ENCODE results near the gene NR1H2.
"Not testable (repeated sequence)": the region's sequence is repeated elsewhere in the genome, so short reads cannot be mapped to it uniquely, and the experiment has no call there.

The NR1H2 gene

DNA sequence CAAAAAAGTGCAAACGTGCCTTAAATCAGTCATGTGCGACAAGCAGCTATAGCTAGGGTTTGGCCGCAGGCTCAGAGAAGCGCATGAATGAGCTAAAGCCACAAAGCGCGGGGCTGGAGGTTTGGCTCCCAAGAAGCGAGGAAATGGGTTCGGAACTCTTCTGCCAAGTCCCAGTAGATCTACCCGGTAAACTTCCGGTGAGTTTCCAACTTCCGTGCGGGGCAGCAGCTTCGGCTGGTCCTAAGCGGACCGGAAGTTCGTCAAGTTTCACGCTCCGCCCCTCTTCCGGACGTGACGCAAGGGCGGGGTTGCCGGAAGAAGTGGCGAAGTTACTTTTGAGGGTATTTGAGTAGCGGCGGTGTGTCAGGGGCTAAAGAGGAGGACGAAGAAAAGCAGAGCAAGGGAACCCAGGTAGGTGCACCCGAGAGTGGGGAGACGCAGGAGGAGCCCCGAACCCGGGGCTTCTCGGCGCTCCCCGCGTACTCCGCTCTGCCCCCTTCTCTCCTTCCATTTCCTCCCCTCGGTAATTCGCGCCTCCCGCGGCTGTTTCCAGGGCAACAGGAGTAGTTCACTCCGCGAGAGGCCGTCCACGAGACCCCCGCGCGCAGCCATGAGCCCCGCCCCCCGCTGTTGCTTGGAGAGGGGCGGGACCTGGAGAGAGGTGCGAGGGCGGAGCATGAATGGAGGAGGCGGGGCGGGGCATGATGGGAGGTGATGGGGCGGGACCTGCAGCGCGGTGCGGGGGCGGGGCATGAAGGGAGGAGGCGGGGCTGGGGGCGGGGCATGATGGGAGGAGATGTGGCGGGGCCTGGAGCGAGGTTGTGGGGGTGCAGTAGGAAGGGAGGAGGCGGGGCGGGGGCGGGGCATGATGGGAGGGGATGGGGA, at the start of gene NR1H2:
Gene NR1H2 (plus strand): TSS at position 292 of the 885 bp plus-strand sequence. CDS start 1,149 bp downstream, outside the sequence.
- DNase-seq (ENCODE audit: low read depth, low spot score) = peak; percentile 97

DNA sequence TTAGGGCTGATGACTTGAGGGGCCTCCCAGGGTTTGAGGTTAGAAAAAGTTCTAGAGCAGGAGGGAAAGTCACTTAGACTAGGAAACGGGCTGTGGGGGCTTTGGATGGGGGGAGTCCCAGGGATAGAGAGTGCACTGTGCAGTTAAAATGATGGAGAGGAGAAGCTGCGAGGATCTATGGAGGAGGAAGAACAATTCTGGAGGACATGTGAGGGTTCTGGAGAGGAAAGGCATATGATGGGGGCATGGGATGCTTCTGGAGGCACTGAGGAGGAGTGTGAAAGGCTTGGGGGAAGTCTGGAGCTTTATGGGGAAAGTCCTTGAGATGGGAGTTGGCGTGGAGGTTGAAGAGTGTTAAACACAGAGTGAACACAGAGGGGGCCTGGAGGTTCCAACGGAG, 49.2 kb upstream of the NR1H2 start:
- DNase-seq (ENCODE audit: low read depth, low spot score) = no peak

DNA sequence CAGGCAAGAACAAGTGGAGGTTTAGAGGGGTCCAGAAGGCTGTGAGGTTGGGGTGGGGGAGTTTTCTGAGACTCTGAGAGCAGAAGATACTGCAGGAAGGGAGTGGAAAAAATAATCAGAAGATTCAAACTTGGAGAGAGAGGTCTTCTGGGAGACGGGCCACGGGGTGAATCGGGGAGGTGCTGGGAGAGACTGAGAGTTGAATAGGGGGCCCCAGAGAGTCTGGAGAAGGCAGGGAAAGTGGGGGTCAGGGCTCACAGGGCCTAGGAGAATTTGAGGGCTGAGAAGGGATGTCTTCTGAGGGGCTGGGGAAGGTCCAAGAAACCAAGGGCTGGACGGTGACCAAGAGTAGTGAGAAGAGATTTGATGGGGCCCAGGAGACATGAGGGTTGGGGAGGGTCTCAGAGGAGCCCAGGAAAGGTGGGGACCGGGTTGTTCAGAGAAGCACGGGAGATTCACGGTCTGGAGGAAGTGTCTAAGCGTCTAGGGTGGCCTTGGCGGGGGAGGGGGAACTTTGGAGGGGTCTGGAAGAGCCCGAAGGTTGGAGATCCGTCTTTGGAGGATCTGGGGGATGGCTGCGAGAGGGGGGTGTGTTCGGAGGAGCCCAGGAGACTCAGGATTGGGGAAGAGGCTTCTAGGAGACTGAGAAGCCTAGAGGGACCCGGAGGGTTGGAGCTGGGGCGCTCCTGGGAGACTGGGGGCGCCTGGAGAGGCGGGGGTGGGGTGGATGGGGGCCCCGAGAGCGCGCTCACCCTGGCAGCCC, 48.6 kb upstream of the NR1H2 start:
- no peak for DNase-seq (ENCODE audit: low read depth, low spot score)

DNA sequence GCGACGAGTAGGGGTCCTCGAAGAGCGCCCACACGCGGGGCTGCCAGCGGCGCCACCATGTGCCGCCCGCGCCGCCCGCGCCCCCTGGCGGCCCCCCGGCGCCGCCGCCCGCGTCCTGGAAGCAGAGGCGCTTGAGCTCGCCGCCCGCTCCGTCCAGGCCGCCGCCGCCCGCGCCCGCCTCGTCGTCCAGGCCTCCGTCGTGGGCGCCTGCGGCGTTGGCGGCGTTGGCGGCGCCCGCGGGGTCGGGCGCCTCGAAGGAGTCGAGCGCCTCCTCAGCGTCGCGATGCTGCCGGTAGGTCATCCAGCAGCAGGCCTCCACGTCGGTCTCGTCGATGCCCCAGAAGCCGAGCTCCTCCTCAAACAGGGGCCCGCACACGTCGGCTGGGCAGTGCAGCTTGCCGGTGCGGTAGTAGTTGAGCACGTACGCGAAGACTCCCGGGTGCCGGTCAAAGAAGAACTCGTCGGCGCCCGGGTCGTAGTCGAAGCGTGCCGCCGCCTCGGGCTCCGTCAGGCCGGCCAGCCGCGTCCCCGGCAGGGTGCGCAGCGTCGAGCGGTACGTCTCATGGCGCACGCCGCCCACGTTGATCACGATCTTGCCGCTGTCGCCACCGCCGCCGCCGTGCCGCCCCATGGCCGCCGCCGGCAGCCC, 47.9 kb upstream of the NR1H2 start:
- no peak for DNase-seq (ENCODE audit: low read depth, low spot score)

DNA sequence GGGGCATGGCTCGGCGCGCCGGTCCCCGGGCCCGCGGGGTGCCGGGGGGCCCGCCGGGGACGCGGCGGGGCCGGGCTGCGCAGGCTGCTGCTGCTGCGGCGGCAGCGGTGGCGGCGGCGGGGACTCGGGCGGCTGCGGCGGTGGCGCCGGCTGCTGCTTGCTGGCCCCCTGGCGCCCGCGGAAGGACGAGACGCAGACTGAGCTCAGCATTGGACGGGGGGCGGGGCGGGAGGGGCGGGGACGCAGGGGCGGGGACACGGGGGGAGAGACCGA, 47.4 kb upstream of the NR1H2 start:
- DNase-seq (ENCODE audit: low read depth, low spot score) = no peak

DNA sequence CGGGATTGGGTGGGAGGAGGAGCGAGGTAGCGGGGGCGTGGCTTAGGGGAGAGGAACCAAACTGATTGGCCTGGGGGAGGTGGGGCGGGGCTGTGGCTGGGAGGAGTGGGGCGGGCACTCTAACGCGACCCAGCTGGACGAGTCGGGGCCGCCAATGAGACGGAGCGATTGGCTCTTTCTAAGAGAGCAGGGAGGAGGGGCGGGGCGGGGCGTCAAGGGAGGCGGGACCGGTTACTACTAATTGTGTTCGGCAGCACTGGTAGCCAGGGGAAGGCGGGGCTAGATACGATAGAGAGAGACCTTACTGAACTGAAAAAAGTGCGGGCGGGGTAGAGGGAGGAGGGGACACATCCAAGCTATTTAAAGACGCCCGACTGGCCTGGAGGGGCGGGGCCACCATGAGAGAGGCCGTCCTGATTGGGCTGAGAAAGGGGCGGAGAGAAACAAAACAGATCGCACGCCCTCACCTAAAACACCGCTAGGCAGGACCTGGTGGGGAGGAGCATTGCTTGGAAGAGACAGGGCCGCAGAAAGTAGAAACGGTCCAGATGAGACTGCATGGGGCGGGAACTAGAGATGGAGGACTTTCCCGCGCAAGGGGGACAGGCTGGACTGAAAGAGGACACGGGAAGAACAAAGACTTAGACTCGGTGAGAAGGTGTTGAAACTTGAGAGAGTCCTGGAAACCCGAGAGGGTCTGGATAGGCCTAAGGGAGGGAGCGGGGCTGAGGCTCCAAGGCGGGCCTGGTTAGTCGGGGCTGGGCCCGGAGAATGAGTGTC, 46.9 kb upstream of the NR1H2 start, which contains the start of gene KCNC3:
Gene KCNC3 (minus strand): TSS at position 232 of the 780 bp plus-strand sequence. CDS start 295 bp downstream, outside the sequence.
- DNase-seq (ENCODE audit: low read depth, low spot score) = peak; percentile 58

DNA sequence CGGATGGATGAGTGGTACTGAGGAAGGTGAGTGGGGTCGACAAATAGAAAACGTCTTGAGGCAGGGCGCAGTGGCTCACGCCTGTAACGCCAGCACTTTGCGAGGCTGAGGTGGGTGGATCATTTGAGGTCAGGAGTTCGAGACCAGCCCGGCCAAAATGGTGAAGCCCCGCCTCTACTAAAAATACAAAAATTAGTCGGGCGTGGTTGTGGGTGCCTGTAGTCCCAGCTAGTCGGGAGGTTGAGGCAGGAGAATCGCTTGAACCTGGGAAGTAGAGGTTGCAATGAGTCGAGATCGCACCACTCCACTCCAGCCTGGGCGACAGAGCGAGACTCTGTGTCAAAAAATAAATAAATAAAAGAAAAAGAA, 46.3 kb upstream of the NR1H2 start:
- DNase-seq (ENCODE audit: low read depth, low spot score) = not testable (repeated sequence)

DNA sequence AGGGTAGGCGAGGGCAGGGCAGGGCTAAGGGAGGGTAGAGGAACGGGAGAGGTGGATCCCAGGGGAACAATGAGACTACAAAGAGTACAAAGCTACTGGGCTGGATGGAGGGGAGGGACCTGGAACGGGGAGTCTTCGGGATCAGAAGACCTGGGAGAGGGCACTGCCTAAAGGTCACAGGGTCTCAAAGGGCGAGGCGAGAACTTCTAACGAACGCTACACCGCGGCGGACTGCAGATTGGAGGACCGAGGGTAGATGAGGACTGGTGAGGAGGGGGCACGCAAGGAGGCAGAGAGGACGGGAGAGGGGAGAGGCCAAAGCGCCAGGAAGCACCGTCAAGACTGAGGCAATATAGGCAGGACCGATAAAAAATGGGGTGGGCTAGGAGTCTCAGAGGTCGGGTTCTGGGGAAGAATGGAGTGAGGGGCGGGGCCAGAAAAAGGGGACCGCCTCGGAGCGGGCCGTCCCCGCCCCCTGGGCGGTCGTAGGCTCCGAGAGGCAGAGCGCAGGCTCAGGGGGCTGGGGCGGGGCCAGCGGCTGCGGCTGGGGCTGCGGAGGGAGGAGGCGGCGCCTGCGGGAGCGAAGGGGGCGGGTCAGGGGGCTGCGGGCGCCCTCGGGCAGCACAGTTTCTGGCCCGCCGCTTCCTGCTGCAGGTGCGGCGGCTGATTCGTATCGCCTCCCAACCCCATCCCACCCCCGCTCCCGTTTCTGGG, 45.7 kb upstream of the NR1H2 start:
- DNase-seq (ENCODE audit: low read depth, low spot score) = no peak

DNA sequence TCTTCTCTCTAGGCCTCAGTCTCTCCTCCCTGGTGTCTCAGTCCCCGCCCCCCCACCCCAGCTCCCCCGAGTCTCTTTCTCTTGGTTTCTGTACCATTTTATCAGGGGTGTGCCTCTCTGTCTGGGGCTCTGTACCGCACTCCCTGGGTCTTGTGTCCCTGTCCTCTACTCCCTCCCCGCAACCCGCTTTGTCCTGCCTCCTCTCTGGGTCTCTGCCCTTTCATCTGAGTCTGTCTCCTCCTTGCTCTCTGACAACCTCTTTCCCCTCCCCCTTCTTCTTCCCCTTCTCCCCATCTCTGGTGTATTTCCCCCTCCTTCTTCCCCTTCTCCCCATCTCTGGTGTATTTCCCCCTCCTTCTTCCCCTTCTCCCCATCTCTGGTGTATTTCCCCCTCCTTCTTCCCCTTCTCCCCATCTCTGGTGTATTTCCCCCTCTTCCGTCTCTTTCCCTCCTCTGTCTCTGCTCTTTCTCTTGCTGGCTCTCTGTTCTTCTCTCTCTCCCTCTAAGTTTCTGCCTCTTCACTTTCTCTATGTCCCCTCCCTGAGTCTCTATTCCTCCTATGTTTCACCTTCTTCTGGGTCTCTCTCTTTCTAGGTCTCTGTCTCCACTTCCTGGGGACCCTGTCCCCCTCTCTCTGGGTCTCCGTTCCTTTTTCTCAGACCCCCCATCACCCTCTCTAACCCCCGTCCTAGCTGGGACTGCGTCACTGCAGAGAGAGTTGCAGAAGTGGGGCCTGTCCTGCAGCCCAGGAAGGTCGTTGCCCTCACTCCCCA, 44.9 kb upstream of the NR1H2 start:
- DNase-seq (ENCODE audit: low read depth, low spot score) = no peak

DNA sequence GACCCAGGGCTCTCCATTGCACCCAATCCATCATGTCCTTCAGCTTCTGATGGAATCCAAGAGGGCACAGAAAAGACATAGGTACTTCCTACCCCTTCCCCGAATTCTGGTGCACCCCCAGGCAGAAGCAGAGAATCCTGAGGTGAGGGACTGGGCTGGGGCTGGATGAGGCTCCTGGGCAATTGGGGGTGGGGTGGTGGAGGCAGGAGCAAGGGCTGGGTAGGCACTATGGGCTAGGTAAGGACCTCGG, 44.3 kb upstream of the NR1H2 start:
- DNase-seq (ENCODE audit: low read depth, low spot score) = no peak

DNA sequence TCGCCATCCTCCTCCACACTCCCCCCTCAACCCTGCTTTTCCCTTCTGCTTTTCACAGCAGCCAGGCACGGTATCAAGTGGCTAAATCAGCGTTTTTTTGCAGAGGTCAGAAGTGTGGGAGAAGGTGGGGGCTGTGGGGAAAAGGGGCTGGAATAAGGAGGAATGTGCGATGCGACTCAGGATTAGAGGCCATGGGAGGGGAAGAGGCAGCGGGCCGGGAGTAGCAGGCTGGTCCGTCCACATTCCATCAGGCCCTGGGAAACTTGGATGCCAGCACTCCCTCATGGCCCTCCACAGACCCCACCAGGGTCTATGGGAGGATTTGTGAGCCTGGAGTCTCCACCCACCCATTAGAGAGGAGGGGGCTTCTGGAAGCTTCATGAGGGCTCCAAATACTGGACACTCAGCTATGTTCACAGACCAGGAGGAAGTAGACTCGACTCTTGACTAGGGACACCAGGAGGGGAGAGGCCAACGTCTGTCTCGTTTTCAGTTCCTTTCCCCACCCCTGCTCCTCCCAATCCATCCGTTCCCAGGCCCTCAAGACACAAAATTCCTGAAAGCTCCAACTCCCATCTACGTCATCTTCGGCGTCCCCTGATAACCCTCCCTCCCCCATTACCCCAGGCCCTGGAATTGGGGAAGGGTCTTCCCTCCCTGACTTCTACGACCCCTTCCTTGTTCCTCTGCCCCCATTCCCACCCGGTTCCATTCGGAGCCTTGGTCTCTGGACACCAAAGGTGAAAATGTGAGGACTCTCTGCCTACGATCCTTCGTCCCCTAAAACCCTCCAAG, 43.8 kb upstream of the NR1H2 start:
- DNase-seq (ENCODE audit: low read depth, low spot score) = no peak

DNA sequence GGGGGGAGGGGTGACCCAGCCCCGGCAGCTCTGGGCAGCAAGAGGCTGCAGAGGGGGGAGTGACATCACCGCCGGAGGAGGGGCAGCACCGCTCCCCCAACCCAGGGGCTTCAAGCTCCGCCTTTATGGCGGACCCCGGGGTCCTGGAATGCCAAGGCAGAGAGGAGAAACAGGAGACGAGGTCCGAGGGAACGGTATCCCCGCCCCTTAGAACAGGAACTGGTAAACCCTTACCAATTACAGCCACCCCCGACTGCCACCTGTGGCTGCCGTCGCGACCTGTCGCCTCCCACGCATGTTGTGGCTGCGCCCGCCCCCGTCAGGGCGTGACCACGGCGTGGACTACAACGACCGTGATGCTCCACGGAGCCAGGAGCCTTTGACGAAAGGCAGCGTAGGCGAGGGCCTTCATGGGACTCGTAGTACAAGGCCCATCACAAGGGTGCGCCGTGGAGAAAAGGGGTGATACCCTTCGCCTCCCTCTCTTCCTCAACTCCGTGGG, 43.0 kb upstream of the NR1H2 start:
- peak; percentile 31 for DNase-seq (ENCODE audit: low read depth, low spot score)

DNA sequence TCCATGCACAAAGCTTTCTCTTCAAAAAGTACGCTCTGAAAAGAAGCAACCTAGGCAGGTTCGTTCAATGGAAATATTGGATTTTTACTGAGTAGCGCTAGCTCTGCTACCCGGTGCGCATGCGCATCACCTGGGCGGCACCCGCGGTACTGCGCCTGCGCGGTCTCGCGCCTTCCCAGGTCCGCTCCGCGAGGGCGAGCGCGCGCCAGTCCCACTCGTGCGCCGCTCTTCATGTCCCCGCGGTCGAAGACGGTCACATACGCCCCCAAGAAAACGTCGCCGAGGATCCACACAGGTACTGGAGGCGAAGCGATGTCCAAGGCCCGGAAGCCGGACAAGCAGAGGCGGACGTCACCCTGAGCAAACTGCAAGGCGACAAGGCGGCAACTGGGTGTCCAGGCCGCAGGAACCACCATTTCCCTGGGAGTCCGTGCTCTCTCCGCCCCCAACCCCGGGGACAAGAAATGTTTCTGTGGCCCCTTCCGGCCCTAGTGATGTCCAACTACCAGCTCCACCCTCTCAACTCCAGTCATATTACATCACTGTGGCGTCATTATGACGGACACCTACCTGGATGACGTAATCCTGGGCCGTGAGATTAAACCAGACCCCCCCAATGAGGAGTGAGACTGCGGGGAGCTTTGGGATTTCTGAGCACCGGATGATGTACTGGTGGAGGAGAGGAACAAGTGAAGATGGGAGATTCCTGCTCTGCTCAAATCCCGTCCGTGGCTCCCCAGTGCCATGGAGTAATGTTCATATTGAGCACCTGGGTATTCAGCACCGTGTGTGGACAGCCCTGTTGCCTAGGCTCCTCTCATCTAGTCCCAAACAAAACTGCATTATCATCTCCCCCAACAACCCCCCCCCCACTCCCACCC, 42.3 kb upstream of the NR1H2 start:
- DNase-seq (ENCODE audit: low read depth, low spot score) = peak; percentile 28

DNA sequence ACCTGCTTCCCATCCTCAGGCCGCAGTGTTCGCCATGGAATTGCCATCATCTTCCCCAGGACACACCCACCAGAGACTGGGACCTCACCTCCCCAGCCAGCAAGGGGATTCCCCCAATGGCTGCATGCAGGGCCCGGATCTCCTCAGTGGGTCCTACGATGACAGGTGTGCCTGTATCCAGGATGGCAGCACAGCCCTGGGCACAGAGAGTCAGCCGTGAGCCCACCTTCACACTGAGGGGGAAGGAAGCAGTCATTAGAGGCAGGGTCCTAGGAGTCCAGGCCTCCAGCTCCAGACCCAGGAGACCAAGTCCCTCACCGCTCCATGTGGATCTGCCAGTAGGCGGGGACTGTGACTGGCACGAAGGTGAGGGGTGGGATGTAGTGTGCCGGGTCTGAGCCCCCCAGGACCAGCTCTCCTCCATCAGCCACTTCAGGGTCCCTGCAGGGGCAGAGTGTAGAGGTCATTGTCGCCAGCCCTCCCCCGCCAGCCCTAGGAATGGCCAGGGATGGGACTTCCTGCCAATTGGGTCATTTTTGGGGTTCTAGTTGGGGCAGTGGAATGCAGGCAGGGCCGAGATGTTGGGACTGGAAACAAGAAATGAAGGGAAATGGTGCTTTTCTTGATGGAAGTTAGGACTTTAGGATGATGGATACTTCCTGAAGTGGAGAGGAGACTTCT, 41.4 kb upstream of the NR1H2 start:
- DNase-seq (ENCODE audit: low read depth, low spot score) = no peak

DNA sequence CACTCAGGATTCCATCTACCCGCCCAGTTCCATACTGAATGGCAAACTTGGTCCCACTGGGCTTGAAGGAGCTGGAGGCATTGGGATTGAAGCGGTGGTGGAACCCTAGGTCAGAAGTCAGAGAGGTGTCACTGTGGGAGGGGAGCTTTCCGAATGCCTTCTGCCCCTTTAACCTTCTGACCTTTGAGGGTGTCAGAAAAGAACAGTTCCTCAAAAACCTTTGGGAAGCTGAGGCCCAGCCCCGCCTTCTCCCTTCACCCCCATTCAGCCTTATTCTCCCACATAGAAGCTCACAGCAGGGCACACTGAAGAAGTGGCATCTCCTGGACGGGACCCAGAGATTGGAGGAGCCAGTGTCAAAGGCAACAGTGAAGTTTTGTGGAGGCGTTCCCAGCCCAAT, 39.2 kb upstream of the NR1H2 start:
- not testable (repeated sequence) for DNase-seq (ENCODE audit: low read depth, low spot score)

DNA sequence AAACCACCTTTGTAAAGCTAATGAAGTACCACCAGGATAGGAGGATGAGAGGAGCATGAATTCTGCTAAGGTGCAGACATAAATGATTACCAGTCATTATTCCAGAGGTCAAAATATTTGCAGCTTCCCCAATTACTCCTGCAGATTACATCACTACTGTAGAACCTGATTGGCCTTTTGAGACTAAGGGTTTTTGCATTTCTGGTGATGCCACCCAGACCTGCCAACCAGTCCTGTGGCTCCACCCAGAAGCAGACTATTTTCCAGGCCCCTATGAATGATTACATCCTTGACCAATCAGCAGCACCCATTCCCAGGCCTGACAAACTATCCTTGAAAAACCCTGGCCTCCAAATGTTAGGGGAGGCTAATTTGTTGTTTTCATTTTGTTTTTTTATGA, 35.9 kb upstream of the NR1H2 start:
- no peak for DNase-seq (ENCODE audit: low read depth, low spot score)

DNA sequence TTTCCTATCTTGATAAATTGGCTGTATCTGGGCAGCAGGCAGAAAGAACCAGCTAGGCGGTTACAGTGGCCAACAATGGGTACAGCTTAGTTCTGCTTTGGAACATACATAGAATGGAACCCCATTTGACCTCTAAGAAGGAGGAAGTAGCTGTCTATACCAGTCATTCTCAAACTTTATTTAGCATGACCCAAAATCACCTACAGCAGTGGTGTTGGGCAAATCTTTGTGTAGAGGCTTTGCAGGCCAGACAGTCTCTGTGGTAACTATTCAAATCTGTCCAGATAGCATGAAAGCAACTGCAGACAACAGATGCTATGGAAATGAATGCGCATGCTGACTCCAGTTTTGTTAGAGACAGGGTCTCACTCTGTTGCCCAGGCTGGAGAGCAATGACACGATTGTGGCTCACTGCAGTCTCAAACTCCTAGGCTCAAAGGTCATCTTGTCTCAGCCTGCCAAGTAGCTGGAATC, 35.1 kb upstream of the NR1H2 start:
- no peak for DNase-seq (ENCODE audit: low read depth, low spot score)
